Measurements from ENCODE around the gene PDP2.
A peak's percentile ranks its signal among the peaks of the same experiment; 100 is the strongest.
"Not testable (repeated sequence)": the region's sequence is repeated elsewhere in the genome, so short reads cannot be mapped to it uniquely, and the experiment has no call there.

PDP2 gene

GRCh38 chr16:66853261-66854139 is 26.8 kb upstream of the PDP2 start:
- DNase-seq (ENCODE audit: low spot score): no peak

- DNase-seq (ENCODE audit: low spot score): no peak
These were observed 24.1 kb upstream of the PDP2 start for GRCh38 chr16:66856184-66856730.

GRCh38 chr16:66856801-66857200 is 23.5 kb upstream of the PDP2 start:
- DNase-seq (ENCODE audit: low spot score): no peak

- no peak for DNase-seq (ENCODE audit: low spot score)
These were observed 22.9 kb upstream of the PDP2 start for GRCh38 chr16:66857437-66857836.

GRCh38 chr16:66858740-66859396 is 21.4 kb upstream of the PDP2 start:
- DNase-seq (ENCODE audit: low spot score): peak; percentile 70

- DNase-seq (ENCODE audit: low spot score): no peak
These were observed 20.8 kb upstream of the PDP2 start for GRCh38 chr16:66859397-66860068.

GRCh38 chr16:66862023-66862520 is 18.2 kb upstream of the PDP2 start:
- DNase-seq (ENCODE audit: low spot score): no peak

- no peak for DNase-seq (ENCODE audit: low spot score)
These were observed 16.6 kb upstream of the PDP2 start for GRCh38 chr16:66863707-66864106.

GRCh38 chr16:66869424-66869823 is 10.9 kb upstream of the PDP2 start:
- DNase-seq (ENCODE audit: low spot score): no peak

- DNase-seq (ENCODE audit: low spot score): not testable (repeated sequence)
These were observed 9.0 kb upstream of the PDP2 start for GRCh38 chr16:66871363-66871762.

GRCh38 chr16:66871840-66872239 is 8.5 kb upstream of the PDP2 start:
- DNase-seq (ENCODE audit: low spot score): no peak

GRCh38 chr16:66872559-66872942 is 7.8 kb upstream of the PDP2 start:
- DNase-seq (ENCODE audit: low spot score): no peak

- peak; percentile 100 for DNase-seq (ENCODE audit: low spot score)
These were observed 7.2 kb upstream of the PDP2 start for GRCh38 chr16:66872943-66873684.

- DNase-seq (ENCODE audit: low spot score): no peak
These were observed 6.6 kb upstream of the PDP2 start for GRCh38 chr16:66873685-66874055.

GRCh38 chr16:66874079-66874775 is 6.1 kb upstream of the PDP2 start:
- no peak for DNase-seq (ENCODE audit: low spot score)

- peak; percentile 47 for DNase-seq (ENCODE audit: low spot score)
These were observed 2.2 kb upstream of the PDP2 start for GRCh38 chr16:66878067-66878466.

- peak; percentile 30 for DNase-seq (ENCODE audit: low spot score)
These were observed 701 bp downstream of the PDP2 start for GRCh38 chr16:66881014-66881417.

- no peak for DNase-seq (ENCODE audit: low spot score)
These were observed 1.2 kb downstream of the PDP2 start for GRCh38 chr16:66881560-66881959.

GRCh38 chr16:66881964-66882508 is 1.7 kb downstream of the PDP2 start:
- no peak for DNase-seq (ENCODE audit: low spot score)

GRCh38 chr16:66882702-66883101 is 2.4 kb downstream of the PDP2 start:
- no peak for DNase-seq (ENCODE audit: low spot score)

GRCh38 chr16:66885491-66885890 is 5.2 kb downstream of the PDP2 start:
- DNase-seq (ENCODE audit: low spot score): no peak
